HG03558 (cell line): Measurements from ENCODE around the gene CEACAM16.
"Not testable (repeated sequence)": the region's sequence is repeated elsewhere in the genome, so short reads cannot be mapped to it uniquely, and the experiment has no call there.

ENCODE experiments used
- ATAC-seq: cut with Tn5 transposase; IDR thresholded peaks from one replicate; pipeline ENCODE4 v1.9.1; 2021; ENCODE audit warnings: moderate number of reproducible peaks; ENCODE audit not compliant: unreplicated experiment; ENCODE audit errors: extremely low read depth

The CEACAM16 gene

DNA sequence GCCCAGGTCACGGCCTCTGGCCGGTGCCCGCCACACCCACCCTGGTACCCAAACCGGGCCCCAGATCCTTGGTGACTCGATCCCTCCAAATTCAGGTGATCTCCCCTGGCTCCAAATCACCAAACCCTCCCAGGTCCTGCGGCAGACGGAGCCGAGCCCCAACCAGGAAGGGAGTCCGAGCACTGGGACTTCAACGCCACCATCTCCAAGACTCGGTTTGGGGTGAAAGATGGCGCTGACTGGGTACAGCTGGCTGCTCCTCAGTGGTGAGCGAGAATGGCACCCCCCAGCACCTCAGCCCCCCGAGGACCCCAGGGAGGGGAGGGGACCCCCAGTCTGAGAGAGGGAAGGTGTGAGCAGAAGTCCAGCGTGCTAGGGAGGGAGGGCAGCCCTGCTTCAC is 2.3 kb downstream of the CEACAM16 start:
- no peak for ATAC-seq

DNA sequence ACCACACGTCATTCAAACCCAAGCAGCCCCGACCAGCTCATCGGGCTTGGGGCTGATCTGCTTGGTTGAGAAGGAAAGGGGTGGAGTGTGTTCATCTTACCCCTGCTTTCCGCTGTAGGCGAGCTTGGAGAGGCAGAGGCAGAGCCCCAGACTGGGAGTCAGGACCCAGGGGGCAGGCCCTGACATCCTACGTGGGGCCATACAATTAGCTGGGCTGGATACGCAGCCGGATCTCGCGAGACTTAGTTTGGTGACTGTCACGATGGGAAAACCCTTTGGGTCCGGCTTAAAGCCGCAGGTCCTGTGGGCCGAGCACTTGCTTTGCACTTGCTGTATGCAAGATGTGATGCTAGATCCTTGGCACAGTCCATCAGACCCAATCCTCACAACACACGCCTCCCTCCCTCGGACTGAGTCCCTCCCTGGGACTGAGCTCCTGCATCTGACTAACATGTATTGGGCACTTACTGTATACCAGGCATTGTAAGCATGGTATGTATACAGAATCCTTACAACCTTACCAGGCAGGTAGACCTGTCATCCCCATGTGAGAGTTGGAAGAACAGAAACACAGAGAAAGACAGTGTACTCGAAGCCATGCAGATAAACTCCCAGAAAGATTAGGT is 3.7 kb downstream of the CEACAM16 start:
- ATAC-seq, result no peak

DNA sequence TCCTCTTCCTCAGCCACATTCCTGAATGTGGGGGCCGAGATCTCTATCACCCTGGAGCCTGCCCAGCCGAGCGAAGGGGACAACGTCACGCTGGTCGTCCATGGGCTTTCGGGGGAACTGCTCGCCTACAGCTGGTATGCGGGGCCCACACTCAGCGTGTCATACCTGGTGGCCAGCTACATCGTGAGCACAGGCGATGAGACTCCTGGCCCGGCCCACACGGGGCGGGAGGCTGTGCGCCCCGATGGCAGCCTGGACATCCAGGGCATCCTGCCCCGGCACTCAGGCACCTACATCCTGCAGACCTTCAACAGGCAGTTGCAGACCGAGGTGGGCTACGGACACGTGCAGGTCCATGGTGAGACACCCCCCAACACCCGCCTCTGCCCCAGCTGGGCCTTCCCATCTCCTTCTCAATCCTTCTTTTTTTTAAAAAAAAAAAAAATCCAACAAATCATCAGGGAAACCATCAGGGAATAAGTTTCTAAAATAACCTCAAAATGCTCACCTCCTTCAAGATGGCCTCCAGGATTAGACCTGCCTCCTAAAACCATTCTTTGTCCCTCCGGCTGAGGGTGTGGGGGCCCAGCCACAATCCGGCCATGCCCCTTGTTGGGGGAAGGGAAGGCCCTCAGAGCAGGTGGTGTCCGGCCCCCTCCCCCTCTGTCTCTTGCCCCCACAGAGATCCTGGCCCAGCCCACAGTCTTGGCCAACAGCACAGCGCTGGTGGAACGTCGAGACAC is 4.6 kb downstream of the CEACAM16 start:
- no peak for ATAC-seq

DNA sequence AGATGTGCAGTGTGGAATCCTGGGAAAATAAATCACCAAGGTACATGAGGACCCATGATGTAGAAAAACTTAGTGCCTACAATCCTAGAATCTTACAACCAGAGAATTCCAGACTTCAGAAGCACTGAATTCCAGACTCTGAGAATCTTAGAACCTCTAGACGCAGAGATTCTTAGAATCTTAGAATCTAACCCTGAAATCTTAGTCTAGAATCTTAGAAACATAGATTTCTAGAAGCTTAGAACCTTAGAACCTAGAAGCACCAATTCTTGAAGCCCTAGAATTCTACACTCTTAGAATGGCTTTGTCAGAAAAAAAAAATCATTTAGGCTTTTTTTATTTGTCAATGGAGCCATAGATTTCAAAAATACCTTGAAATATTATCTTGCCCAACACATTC is 6.0 kb downstream of the CEACAM16 start:
- ATAC-seq, result no peak

DNA sequence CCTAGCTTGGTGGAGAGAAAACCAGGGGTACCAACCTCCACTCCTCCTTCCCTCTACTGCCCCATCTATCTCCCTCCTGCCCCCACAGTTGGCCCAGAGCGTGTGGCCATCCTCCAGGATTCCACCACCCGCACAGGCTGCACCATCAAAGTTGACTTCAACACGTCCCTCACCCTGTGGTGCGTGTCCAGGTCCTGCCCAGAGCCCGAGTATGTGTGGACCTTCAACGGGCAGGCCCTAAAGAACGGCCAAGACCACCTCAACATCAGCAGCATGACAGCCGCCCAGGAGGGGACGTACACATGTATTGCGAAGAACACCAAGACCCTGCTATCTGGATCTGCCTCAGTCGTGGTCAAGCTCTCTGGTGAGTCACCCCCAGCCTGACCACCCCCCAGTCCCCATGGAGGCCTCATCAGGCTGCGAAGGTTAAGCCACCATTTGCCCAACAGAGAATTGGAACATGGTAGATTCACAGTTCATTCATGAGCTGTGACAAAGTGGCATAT is 6.6 kb downstream of the CEACAM16 start:
- ATAC-seq, result no peak

DNA sequence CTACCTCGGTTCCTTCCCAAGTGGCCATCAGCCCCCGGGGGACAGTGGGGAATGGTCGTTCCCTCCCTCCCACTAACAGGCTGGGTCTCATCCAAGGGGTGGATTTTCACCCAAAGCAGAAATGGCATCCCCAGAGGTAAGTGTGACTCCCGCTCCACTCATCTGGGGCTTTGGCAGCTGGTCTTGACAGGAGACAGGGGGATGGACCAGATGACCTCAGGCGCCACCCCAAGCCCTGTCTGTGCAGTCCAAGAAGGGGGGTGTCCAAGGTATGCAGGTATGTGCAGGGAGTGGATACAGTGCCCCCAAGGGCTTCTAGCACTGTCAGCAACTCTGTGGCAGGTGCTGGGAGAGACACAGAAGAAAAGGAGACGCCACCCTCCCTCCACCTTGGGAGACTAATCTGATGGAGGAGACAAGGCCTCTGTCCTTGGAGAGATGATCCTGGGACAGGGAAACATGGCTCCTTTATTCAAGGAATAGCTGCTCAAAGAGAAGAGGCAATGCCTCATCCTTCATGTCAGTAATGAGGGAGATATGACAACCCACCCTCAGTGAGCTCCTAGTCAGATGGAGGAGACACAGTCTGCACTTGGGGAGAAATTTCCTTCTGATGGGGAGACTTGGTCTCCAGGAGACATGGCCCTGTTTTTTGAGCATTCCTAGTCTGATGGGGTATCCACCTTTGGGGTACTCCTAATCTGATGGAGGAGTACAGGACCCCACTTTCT is 7.7 kb downstream of the CEACAM16 start:
- ATAC-seq, result no peak

DNA sequence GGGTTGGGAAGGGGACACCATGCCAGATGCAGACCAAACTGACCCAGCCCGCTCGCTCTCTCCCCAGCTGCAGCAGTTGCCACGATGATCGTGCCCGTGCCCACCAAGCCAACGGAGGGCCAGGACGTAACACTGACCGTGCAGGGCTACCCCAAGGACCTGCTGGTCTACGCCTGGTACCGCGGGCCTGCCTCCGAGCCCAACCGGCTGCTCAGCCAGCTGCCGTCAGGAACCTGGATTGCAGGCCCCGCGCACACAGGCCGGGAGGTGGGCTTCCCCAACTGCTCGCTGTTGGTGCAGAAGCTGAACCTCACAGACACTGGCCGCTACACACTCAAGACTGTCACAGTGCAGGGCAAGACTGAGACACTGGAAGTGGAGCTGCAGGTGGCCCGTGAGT is 8.8 kb downstream of the CEACAM16 start:
- ATAC-seq, result no peak

GRCh38 chr19:44708940-44709339 is 10.0 kb downstream of the CEACAM16 start:
- ATAC-seq, result no peak

DNA sequence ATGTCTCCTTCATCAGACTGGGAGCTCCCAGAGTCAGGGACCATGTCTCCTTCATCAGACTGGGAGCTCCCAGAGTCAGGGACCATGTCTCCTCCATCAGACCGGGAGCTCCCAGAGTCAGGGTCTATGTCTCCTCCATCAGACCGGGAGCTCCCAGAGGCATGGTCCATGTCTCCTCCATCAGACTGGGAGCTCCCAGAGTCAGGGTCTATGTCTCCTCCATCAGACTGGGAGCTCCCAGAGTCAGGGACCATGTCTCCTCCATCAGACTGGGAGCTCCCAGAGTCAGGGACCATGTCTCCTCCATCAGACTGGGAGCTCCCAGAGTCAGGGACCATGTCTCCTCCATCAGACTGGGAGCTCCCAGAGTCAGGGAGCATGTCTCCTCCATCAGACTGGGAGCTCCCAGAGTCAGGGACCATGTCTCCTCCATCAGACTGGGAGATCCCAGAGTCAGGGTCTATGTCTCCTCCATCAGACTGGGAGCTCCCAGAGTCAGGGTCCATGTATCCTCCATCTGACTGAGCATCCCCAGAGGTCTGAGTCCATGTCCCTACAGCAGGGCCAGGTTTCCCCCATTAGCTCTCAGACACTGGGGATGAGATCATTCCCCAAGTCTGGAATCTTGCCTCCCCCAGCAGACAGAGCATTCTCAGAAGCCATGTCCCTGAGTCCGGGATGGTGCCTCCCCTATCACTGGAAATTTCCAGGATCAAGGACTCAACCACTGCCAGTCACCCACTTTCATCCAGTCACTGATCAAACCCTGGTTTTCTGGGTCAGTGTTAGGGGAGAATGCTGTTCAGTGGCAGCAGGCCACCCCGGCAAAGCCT is 10.7 kb downstream of the CEACAM16 start:
- ATAC-seq, result not testable (repeated sequence)

GRCh38 chr19:44710483-44710882 is 11.5 kb downstream of the CEACAM16 start:
- no peak for ATAC-seq

GRCh38 chr19:44712864-44713515 is 14.0 kb downstream of the CEACAM16 start:
- no peak for ATAC-seq

- ATAC-seq, result no peak
These were observed 15.7 kb downstream of the CEACAM16 start for GRCh38 chr19:44714597-44715169.

- ATAC-seq, result no peak
These were observed 18.7 kb downstream of the CEACAM16 start for GRCh38 chr19:44717603-44718002.

GRCh38 chr19:44718441-44719261 is 19.7 kb downstream of the CEACAM16 start:
- no peak for ATAC-seq

DNA sequence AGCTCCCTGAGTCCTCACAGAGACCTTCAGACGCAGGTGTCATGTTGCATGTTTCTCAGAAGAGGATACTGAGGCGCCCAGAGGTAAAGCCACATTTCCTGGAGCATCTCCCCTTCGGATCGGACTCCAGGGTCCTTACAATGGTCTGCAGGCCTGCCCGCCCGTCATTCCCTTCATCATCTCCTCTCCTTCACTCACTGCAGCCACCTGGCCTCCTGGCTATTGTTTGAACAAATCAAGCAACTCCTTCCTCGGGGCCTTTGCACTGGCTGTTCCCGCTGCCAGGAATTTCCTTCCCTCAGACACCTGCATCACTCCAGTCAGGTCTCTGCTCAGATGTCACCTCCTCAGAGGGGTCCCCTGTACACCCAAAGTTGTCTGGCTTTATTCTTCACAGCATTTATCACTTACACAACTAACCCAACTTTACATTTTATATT is 20.3 kb downstream of the CEACAM16 start:
- ATAC-seq, result no peak

- ATAC-seq, result not testable (repeated sequence)
These were observed 21.4 kb downstream of the CEACAM16 start for GRCh38 chr19:44720396-44720795.

DNA sequence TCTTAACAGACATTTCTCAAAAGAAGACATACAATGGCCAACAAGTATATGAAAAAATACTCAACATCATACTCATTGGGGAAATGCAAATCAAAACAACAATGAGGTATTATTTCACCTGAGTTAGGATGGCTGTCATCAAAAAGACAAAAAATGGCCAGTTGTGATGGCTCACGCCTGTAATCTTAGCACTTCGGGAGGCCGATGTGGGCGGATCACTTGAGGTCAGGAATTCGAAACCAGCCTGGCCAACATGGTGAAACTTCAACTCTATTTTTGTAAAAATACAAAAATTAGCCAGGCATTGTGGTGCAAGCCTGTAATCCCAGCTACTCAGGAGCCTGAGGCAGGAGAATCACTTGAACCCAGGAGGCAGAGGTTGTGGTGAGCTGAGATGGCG is 22.0 kb downstream of the CEACAM16 start:
- no peak for ATAC-seq

GRCh38 chr19:44721369-44721768 is 22.4 kb downstream of the CEACAM16 start:
- ATAC-seq, result not testable (repeated sequence)
